ENCODE measurements around the gene ZNF646.

GRCh38 chr16:31106509-31107464 is 32.6 kb downstream of the ZNF646 start:
- TF ChIP-seq, protein P1, sequence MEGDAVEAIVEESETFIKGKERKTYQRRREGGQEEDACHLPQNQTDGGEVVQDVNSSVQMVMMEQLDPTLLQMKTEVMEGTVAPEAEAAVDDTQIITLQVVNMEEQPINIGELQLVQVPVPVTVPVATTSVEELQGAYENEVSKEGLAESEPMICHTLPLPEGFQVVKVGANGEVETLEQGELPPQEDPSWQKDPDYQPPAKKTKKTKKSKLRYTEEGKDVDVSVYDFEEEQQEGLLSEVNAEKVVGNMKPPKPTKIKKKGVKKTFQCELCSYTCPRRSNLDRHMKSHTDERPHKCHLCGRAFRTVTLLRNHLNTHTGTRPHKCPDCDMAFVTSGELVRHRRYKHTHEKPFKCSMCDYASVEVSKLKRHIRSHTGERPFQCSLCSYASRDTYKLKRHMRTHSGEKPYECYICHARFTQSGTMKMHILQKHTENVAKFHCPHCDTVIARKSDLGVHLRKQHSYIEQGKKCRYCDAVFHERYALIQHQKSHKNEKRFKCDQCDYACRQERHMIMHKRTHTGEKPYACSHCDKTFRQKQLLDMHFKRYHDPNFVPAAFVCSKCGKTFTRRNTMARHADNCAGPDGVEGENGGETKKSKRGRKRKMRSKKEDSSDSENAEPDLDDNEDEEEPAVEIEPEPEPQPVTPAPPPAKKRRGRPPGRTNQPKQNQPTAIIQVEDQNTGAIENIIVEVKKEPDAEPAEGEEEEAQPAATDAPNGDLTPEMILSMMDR (IDR thresholded peaks at IDR 0.05; ENCODE audit: low read depth, low read length) = no peak
- no peak for TF ChIP-seq POLR2A (IDR thresholded peaks at IDR 0.05; ENCODE audit: extremely low read depth, insufficient read length)
